Measurements from ENCODE around the gene KCNMB2. TPM values are rescaled to one million over a fixed set of nuclear protein-coding genes. Genes with fewer than 3 reads are reported as not detected.

KCNMB2 gene
- total RNA-seq, 4 donors from 2014 or later, result 0.82 TPM; not detected in 3

- no peak for TF ChIP-seq CTCF (IDR thresholded peaks at IDR 0.05)
- no peak for TF ChIP-seq POLR2A (IDR thresholded peaks at IDR 0.05)
- TF ChIP-seq POLR2AphosphoS5 (IDR thresholded peaks at IDR 0.05), result no peak
- TF ChIP-seq EP300 (IDR thresholded peaks at IDR 0.05; ENCODE audit: low read depth), result no peak
- no peak overlapping the region for H3K4me3 ChIP-seq
- H3K27ac ChIP-seq, result no peak overlapping the region
- 80 to 85% methylated on average over 3 of the region's 3 CpGs for WGBS, 2 donors (ENCODE audit: low coverage in 1 of 2)
- H3K9me3 ChIP-seq, result no peaks in the 10 kb centered on the region
- in situ Hi-C loops (cut with MboI; ENCODE audit: low pct_ligation_motif_present in 1 of 4, low pct_unique_long_range_greater_than_20kb in 1 of 4, low sequenced_read_pairs in 3 of 4) (no loop called here), intact Hi-C loops (cut with DNase I; ENCODE audit: low total_unique reads) (no loop called here)
- H3K36me3 ChIP-seq, result no peaks in the 10 kb centered on the region
- no peaks in the 10 kb centered on the region for H3K27me3 ChIP-seq
- H3K4me1 ChIP-seq, result no peaks in the 10 kb centered on the region
- DNase-seq, result no peak
Measured at GRCh38 chr3:178492491-178492890, 43.7 kb upstream of the KCNMB2 start.

DNA sequence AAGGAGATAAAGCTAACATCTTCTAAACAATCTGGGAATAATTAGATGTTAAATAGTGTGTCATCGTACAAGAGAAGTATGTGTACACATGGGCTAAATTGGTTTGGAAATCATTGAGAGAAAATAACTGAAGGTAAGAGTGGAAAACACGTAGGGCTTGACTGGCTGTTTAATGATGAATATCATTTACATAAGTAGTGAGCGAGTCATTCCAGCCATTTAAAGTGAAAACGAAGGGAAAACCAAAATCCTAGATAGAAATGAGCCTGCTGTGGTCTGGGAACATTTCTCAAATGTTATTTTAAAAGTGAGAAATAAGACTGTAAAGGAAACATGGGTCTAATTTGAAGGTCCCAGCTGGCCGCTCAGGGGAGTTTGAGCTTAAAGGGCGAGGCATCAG lies 41.9 kb upstream of the KCNMB2 start:
- WGBS, 2 donors (ENCODE audit: low coverage in 1 of 2), result 55 to 60% methylated on average over 6 of the region's 6 CpGs
- H3K27ac ChIP-seq, result no peak overlapping the region
- intact Hi-C loops (cut with DNase I; ENCODE audit: low total_unique reads) (no loop called here), in situ Hi-C loops (cut with MboI; ENCODE audit: low pct_ligation_motif_present in 1 of 4, low pct_unique_long_range_greater_than_20kb in 1 of 4, low sequenced_read_pairs in 3 of 4) (no loop called here)
- H3K27me3 ChIP-seq, result no peaks in the 10 kb centered on the region
- TF ChIP-seq CTCF (IDR thresholded peaks at IDR 0.05), result no peak
- TF ChIP-seq EP300 (IDR thresholded peaks at IDR 0.05; ENCODE audit: low read depth), result no peak
- TF ChIP-seq POLR2A (IDR thresholded peaks at IDR 0.05), result no peak
- TF ChIP-seq POLR2AphosphoS5 (IDR thresholded peaks at IDR 0.05), result no peak
- no peak overlapping the region for H3K4me3 ChIP-seq
- no peak for DNase-seq
- no peaks in the 10 kb centered on the region for H3K9me3 ChIP-seq
- no peaks in the 10 kb centered on the region for H3K36me3 ChIP-seq
- H3K4me1 ChIP-seq, result no peaks in the 10 kb centered on the region

DNA sequence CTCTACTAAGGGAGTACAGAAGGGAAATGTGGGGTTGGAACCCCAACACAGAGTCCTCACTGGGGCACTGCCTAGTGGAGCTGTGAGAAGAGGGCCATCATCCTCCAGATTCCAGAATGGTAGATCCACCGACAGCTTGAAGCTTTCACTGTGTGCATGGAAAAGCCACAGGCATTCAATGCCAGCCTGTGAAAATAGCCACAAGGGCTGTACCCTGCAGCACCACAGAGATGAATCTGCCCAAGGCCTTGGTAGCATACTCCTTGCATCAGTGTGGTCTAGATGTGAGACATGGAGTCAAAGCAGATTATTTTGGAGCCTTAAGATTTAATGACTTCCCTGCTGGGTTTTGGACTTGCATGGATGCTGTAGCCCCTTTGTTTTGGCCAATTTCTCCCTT lies 39.3 kb upstream of the KCNMB2 start:
- intact Hi-C loops (cut with DNase I; ENCODE audit: low total_unique reads) (no loop called here), in situ Hi-C loops (cut with MboI; ENCODE audit: low pct_ligation_motif_present in 1 of 4, low pct_unique_long_range_greater_than_20kb in 1 of 4, low sequenced_read_pairs in 3 of 4) (no loop called here)

DNA sequence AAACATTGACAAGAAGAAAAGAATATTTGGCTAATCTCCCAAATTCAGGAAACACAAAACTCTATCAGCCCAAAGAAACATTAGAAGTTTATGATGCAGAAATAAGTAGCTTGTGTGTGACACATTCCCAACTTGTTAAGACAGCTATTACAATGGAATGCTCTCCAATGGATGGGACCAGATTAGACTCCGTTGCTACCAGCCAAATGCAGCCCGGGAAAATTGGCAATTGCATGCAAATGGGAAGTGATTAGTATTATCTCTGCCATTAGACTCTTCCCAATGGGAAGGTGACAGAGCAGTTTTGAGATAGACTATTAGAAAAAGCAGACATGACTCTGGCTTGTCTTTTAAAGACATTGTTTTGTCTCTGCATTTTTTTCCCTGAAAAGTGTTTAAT lies 37.4 kb upstream of the KCNMB2 start:
- Histone ChIP-seq H3K27me3 (no peaks in the 10 kb centered on the region), H3K4me1 (peaks cover 0 to 1% (median 0%) of the 10 kb centered on the region in 4 donors), H3K4me3 (no peak overlapping the region), H3K27ac (no peak overlapping the region), H3K36me3 (no peaks in the 10 kb centered on the region), H3K9me3 (no peaks in the 10 kb centered on the region)
- intact Hi-C loops (cut with DNase I; ENCODE audit: low total_unique reads), result no loop called here
- in situ Hi-C loops (cut with MboI; ENCODE audit: low pct_ligation_motif_present in 1 of 4, low pct_unique_long_range_greater_than_20kb in 1 of 4, low sequenced_read_pairs in 3 of 4), result no loop called here
- TF ChIP-seq EP300 (IDR thresholded peaks at IDR 0.05; ENCODE audit: low read depth) (no peak), POLR2A (IDR thresholded peaks at IDR 0.05) (no peak), CTCF (IDR thresholded peaks at IDR 0.05) (no peak), POLR2AphosphoS5 (IDR thresholded peaks at IDR 0.05) (no peak)
- WGBS, 2 donors (ENCODE audit: low coverage in 1 of 2), result 53% methylated on average over 2 of the region's 2 CpGs; no CpG with 5 or more reads in 1 of the 2 donors
- no peak for DNase-seq

More for the DNA sequence above, 39.3 kb upstream of the KCNMB2 start:
- no peak overlapping the region for H3K4me3 ChIP-seq
- no peaks in the 10 kb centered on the region for H3K27me3 ChIP-seq
- TF ChIP-seq POLR2A (IDR thresholded peaks at IDR 0.05) (no peak), EP300 (IDR thresholded peaks at IDR 0.05; ENCODE audit: low read depth) (no peak), POLR2AphosphoS5 (IDR thresholded peaks at IDR 0.05) (no peak), CTCF (IDR thresholded peaks at IDR 0.05) (no peak)
- WGBS, 2 donors (ENCODE audit: low coverage in 1 of 2), result 100% methylated on average over 1 of the region's 1 CpG; no CpG with 5 or more reads in 1 of the 2 donors
- no peak overlapping the region for H3K27ac ChIP-seq
- H3K4me1 ChIP-seq, result no peaks in the 10 kb centered on the region
- no peaks in the 10 kb centered on the region for H3K9me3 ChIP-seq
- DNase-seq, result no peak
- H3K36me3 ChIP-seq, result no peaks in the 10 kb centered on the region

Measured in transverse colon (tissue), 4 donors.